Measurements from ENCODE around the gene NACA2. TPM values are rescaled to one million over a fixed set of nuclear protein-coding genes. Genes with fewer than 3 reads are reported as not detected.
"Not testable (repeated sequence)": the region's sequence is repeated elsewhere in the genome, so short reads cannot be mapped to it uniquely, and the experiment has no call there.

Gene NACA2
- total RNA-seq, 2 donors from 2014 or later, result not detected

GRCh38 chr17:61581611-61582349 lies 9.2 kb downstream of the NACA2 start:
- intact Hi-C loops (cut with DNase I), result no loop called here
- ATAC-seq (no peak), DNase-seq (no peak)

GRCh38 chr17:61580502-61580901 lies 10.5 kb downstream of the NACA2 start:
- ATAC-seq (no peak), DNase-seq (no peak)
- intact Hi-C loops (cut with DNase I), result no loop called here

GRCh38 chr17:61579961-61580360 lies 11.1 kb downstream of the NACA2 start:
- no peak for ATAC-seq
- intact Hi-C loops (cut with DNase I), result no loop called here

GRCh38 chr17:61579347-61579746 lies 11.7 kb downstream of the NACA2 start:
- DNase-seq (no peak), ATAC-seq (no peak)
- intact Hi-C loops (cut with DNase I), result no loop called here

More at GRCh38 chr17:61579961-61580360, 11.1 kb downstream of the NACA2 start:
- DNase-seq, result no peak

GRCh38 chr17:61578645-61579044 lies 12.4 kb downstream of the NACA2 start:
- intact Hi-C loops (cut with DNase I), result no loop called here
- ATAC-seq (no peak), DNase-seq (no peak)

GRCh38 chr17:61575983-61576382 lies 15.0 kb downstream of the NACA2 start:
- intact Hi-C loops (cut with DNase I), result no loop called here
- no peak for ATAC-seq
- DNase-seq, result no peak

- intact Hi-C loops (cut with DNase I), result no loop called here
- no peak for ATAC-seq
- no peak for DNase-seq
These were observed 15.6 kb downstream of the NACA2 start for GRCh38 chr17:61575352-61575975.

- ATAC-seq, result no peak
- intact Hi-C loops (cut with DNase I), result no loop called here
- no peak for DNase-seq
These were observed 16.3 kb downstream of the NACA2 start for GRCh38 chr17:61574542-61575351.

- intact Hi-C loops (cut with DNase I); DNase-seq; ATAC-seq: not testable (repeated sequence)
These were observed 18.5 kb downstream of the NACA2 start for GRCh38 chr17:61572547-61572946.

- DNase-seq (no peak), ATAC-seq (no peak)
- intact Hi-C loops (cut with DNase I), result no loop called here
These were observed 19.4 kb downstream of the NACA2 start for GRCh38 chr17:61571624-61572023.

GRCh38 chr17:61570118-61570517 lies 20.9 kb downstream of the NACA2 start:
- ATAC-seq (no peak), DNase-seq (no peak)
- intact Hi-C loops (cut with DNase I), result no loop called here

- intact Hi-C loops (cut with DNase I), result not testable (repeated sequence)
These were observed 21.5 kb downstream of the NACA2 start for GRCh38 chr17:61569525-61569924.

GRCh38 chr17:61568219-61569072 lies 22.6 kb downstream of the NACA2 start:
- intact Hi-C loops (cut with DNase I), result no loop called here
- DNase-seq (no peak), ATAC-seq (no peak)

More at GRCh38 chr17:61569525-61569924, 21.5 kb downstream of the NACA2 start:
- not testable (repeated sequence) for ATAC-seq, DNase-seq

GRCh38 chr17:61567045-61567802 lies 23.8 kb downstream of the NACA2 start:
- intact Hi-C loops (cut with DNase I), result no loop called here
- no peak for ATAC-seq

GRCh38 chr17:61566448-61566847 lies 24.6 kb downstream of the NACA2 start:
- ATAC-seq; DNase-seq; intact Hi-C loops (cut with DNase I): not testable (repeated sequence)

More at GRCh38 chr17:61567045-61567802, 23.8 kb downstream of the NACA2 start:
- no peak for DNase-seq

- intact Hi-C loops (cut with DNase I); ATAC-seq: not testable (repeated sequence)
These were observed 25.2 kb downstream of the NACA2 start for GRCh38 chr17:61565850-61566249.

GRCh38 chr17:61565213-61565612 lies 25.8 kb downstream of the NACA2 start:
- DNase-seq, result no peak
- ATAC-seq, result no peak
- intact Hi-C loops (cut with DNase I), result no loop called here

More at GRCh38 chr17:61565850-61566249, 25.2 kb downstream of the NACA2 start:
- not testable (repeated sequence) for DNase-seq

GRCh38 chr17:61562287-61562686 lies 28.7 kb downstream of the NACA2 start:
- ATAC-seq (no peak), DNase-seq (no peak)
- intact Hi-C loops (cut with DNase I), result no loop called here

Measured in left cardiac atrium (tissue), 4 donors.